MCF 10A (cell line): ENCODE results near the gene MAN2A1. TPM values are rescaled to one million over a fixed set of nuclear protein-coding genes. Genes with fewer than 3 reads are reported as not detected.

Experiments
- BruUV-seq: library from RNA; stranded (reverse); fragments of 400-500 nt; replicated peaks from 2 replicates; lab custom pipeline; 2021; lab: Mats Ljungman, UMichigan
- CTCF ChIA-PET: fragments of 300-600 bp; sonication (Branson Sonifier 250); formaldehyde crosslinking; extraction: SDS; loops from one replicate; lab custom pipeline; 2021; ENCODE audit warnings: antibody characterized with exemption, inconsistent platforms; lab: Yijun Ruan, JAX
- POLR2A ChIA-PET: fragments of 300-600, 350-650 bp; sonication (Branson Sonifier 250); formaldehyde crosslinking; extraction: SDS; loops from one replicate; lab custom pipeline; 2020; ENCODE audit warnings: antibody characterized with exemption, inconsistent platforms; lab: Yijun Ruan, JAX
- DNase-seq: peaks from one replicate; pipeline ENCODE4 v3.0.0-alpha.2; 2018; ENCODE audit not compliant: unreplicated experiment
- H3K27ac Mint-ChIP-seq: one replicate; pipeline ENCODE4 v1.8.0; 2022; ENCODE audit warnings: mild to moderate bottlenecking, low read depth, mixed read lengths; ENCODE audit not compliant: unreplicated experiment
- H3K27me3 Mint-ChIP-seq: one replicate; pipeline ENCODE4 v1.8.0; 2022; ENCODE audit warnings: mixed read lengths; ENCODE audit not compliant: insufficient read depth, unreplicated experiment
- H3K36me3 Mint-ChIP-seq: one replicate; pipeline ENCODE4 v1.8.0; 2022; ENCODE audit warnings: mild to moderate bottlenecking, moderate library complexity, mixed read lengths; ENCODE audit not compliant: insufficient read depth, unreplicated experiment
- H3K4me1 Mint-ChIP-seq: one replicate; pipeline ENCODE4 v1.8.0; 2022; ENCODE audit warnings: mixed read lengths; ENCODE audit not compliant: insufficient read depth, unreplicated experiment
- H3K4me3 Mint-ChIP-seq: one replicate; pipeline ENCODE4 v1.8.0; 2022; ENCODE audit warnings: mild to moderate bottlenecking, moderate library complexity, mixed read lengths; ENCODE audit not compliant: unreplicated experiment
- H3K9me3 Mint-ChIP-seq: one replicate; pipeline ENCODE4 v1.8.0; 2022; ENCODE audit warnings: mixed read lengths; ENCODE audit not compliant: unreplicated experiment
- intact Hi-C: fragments of 100-400 bp; cut with micrococcal nuclease; formaldehyde crosslinking; loops from 2 replicates; pipeline ENCODE4 v1.14.1; 2022
- total RNA-seq: library from RNA; stranded (reverse); gene quantifications from 2 replicates; pipeline ENCODE4 v1.2.3, GENCODE V29; 2022
- TF ChIP-seq, protein P1 (sequence below): fragments of 200-600 bp; IDR thresholded peaks from one replicate; pipeline ENCODE4 v1.8.0; 2022; ENCODE audit warnings: antibody characterized with exemption, mild to moderate bottlenecking; ENCODE audit not compliant: unreplicated experiment

MAN2A1 gene
- total RNA-seq, 1 experiment from 2014 or later, result 44.1 TPM

DNA sequence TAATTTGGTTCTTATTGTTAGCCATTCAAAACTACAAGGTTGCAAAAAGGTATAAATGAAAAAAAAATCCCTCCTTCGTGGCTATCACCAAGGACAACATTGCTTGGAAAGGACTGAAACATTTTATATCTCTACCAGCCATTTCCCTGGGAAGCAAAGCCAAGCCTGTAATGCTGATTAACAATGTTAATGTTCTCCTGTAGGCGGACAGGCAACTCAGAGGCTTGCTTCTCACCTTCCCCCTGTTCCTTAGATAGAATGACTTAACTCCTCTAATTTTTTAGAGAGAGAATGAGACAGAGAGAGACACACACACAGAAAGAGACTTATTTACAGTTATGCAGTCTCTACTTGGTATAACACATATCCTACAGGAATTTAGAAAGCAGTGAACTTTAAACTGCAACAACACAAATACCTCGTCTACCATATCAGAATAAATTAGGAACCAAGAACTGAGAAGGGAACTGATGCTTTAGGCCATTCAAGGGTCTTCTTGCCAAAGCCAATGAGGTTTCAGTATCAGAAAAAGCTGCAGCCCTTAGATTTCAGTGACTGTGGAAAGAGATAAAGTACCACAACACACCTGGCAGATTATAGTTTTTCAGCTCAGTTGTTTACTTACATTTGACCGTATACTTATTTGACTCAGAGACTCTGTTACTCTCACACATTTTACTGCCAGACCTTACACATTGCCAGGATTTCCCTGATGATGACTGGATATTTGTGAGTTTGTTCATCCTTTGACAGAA is 20.9 kb upstream of the MAN2A1 start:
- CTCF ChIA-PET, result no interaction called here
- TF ChIP-seq, protein P1, sequence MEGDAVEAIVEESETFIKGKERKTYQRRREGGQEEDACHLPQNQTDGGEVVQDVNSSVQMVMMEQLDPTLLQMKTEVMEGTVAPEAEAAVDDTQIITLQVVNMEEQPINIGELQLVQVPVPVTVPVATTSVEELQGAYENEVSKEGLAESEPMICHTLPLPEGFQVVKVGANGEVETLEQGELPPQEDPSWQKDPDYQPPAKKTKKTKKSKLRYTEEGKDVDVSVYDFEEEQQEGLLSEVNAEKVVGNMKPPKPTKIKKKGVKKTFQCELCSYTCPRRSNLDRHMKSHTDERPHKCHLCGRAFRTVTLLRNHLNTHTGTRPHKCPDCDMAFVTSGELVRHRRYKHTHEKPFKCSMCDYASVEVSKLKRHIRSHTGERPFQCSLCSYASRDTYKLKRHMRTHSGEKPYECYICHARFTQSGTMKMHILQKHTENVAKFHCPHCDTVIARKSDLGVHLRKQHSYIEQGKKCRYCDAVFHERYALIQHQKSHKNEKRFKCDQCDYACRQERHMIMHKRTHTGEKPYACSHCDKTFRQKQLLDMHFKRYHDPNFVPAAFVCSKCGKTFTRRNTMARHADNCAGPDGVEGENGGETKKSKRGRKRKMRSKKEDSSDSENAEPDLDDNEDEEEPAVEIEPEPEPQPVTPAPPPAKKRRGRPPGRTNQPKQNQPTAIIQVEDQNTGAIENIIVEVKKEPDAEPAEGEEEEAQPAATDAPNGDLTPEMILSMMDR, result no peak
- Mint-ChIP-seq H3K4me3 (no peak overlapping the region), H3K36me3 (no peaks in the 10 kb centered on the region), H3K27me3 (no peaks in the 10 kb centered on the region), H3K9me3 (no peaks in the 10 kb centered on the region), H3K27ac (no peak overlapping the region), H3K4me1 (no peaks in the 10 kb centered on the region)
- POLR2A ChIA-PET, result interaction anchor here (0.6 kb wide), 1 partner anchor 342 kb away, joined by 3 read pairs; no protein-coding TSS in a partner anchor
- intact Hi-C loops, result no loop called here
- BruUV-seq, result no TSS peak
- no peak for DNase-seq

DNA sequence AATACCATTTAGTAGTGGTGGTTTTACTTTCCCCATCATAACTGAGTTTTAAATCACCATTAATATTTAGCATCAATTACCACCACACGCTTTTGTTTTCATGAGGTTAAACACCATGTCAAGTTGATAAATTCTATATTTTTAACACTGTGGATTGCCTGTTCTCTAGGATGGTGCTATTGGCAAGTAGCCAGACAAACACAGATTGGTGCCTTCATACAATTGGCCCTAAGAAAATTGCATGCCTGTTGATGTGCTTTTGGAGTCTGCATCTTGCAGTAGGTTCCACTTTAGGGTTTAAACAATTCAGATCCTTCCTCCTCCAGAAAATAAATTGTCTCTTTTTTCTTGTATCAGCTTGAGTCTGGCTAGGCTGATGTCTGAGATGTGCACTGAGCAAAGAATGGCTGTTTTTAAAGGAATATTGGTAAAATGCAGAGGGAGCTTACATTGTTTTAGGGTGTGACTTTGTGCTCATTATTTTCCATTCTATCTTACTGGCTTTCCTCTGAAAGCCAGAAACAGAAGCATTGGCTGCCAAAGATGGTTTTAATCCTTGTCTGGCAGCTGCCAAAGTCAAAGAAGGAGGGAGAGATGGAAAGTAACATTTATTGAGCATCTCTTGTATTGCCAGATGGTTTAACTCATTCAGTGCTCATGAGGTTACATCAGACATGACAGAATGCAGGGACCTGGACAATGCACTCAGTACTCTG is 19.6 kb upstream of the MAN2A1 start:
- H3K4me3 Mint-ChIP-seq, result no peak overlapping the region
- ChIA-PET POLR2A (no interaction called here), CTCF (no interaction called here)
- intact Hi-C loops, result no loop called here
- DNase-seq, result no peak
- no peaks in the 10 kb centered on the region for H3K9me3 Mint-ChIP-seq
- no peaks in the 10 kb centered on the region for H3K27me3 Mint-ChIP-seq
- TF ChIP-seq, protein P1, result no peak
- H3K36me3 Mint-ChIP-seq, result no peaks in the 10 kb centered on the region
- H3K27ac Mint-ChIP-seq, result no peak overlapping the region
- no TSS peak for BruUV-seq
- H3K4me1 Mint-ChIP-seq, result no peaks in the 10 kb centered on the region

- H3K36me3 Mint-ChIP-seq, result no peaks in the 10 kb centered on the region
- CTCF ChIA-PET, result interaction anchor here (0.8 kb wide), 1 partner anchor 17 kb away, joined by 3 read pairs; no protein-coding TSS in a partner anchor
- H3K4me1 Mint-ChIP-seq, result no peaks in the 10 kb centered on the region
- TF ChIP-seq, protein P1, result no peak
- no peaks in the 10 kb centered on the region for H3K27me3 Mint-ChIP-seq
- H3K9me3 Mint-ChIP-seq, result no peaks in the 10 kb centered on the region
- H3K27ac Mint-ChIP-seq, result no peak overlapping the region
- no peak for DNase-seq
- H3K4me3 Mint-ChIP-seq, result no peak overlapping the region
- POLR2A ChIA-PET, result no interaction called here
- intact Hi-C loops, result no loop called here
- BruUV-seq, result no TSS peak
These were observed 18.6 kb upstream of the MAN2A1 start for GRCh38 chr5:109671136-109671535.

- Mint-ChIP-seq H3K9me3 (no peaks in the 10 kb centered on the region), H3K4me3 (no peak overlapping the region)
- CTCF ChIA-PET, result no interaction called here
These were observed 15.1 kb upstream of the MAN2A1 start for GRCh38 chr5:109674596-109674995.

More at GRCh38 chr5:109674596-109674995, 15.1 kb upstream of the MAN2A1 start:
- Mint-ChIP-seq H3K27me3 (no peaks in the 10 kb centered on the region), H3K36me3 (no peaks in the 10 kb centered on the region), H3K27ac (no peak overlapping the region), H3K4me1 (no peaks in the 10 kb centered on the region)
- intact Hi-C loops, result no loop called here
- POLR2A ChIA-PET, result interaction anchor here (1.8 kb wide), 1 partner anchor 14 kb away, joined by 6 read pairs; no protein-coding TSS in a partner anchor
- BruUV-seq, result no TSS peak
- no peak for DNase-seq
- TF ChIP-seq, protein P1, result no peak
